ENCODE measurements around the gene GLT6D1. TPM values are rescaled to one million over a fixed set of nuclear protein-coding genes. Genes with fewer than 3 reads are reported as not detected.

The GLT6D1 gene
- total and polyA plus RNA-seq, 2 donors (not counting 3 experiments of a cell fraction or from before 2014, with no cell fraction given): not detected

DNA sequence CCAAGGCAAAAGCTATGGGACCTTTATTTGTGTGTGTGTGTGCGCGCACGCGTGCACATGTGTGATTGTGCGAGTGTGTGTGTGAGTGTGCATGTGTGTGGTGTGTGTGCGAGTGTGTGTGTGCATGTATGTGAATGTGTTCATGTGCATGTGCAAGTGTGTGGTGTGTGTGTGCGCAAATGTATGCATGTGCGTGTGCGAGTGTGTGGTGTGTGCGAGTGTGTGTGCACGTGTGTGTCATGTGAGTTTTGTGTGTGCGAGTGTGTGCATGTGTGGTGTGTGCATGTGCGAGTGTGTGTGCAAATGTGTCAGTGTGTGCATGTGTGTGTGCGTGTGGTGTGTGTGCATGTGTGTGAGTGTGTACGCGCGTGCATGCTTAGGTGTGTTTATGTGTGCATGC, 11.1 kb upstream of the GLT6D1 start:
- Histone ChIP-seq H2AFZ (ENCODE audit: low read depth, low read length) (no peak overlapping the region), H3K36me3 (ENCODE audit: control insufficient read depth in 2 of 2, extremely low read depth in 1 of 2, insufficient read depth in 2 of 2, low read length in 2 of 2) (no peaks in the 10 kb centered on the region), H3K9ac (replicated peaks; ENCODE audit: extremely low read depth, insufficient read depth, low read length) (no peak overlapping the region), H4K20me1 (replicated peaks; ENCODE audit: control insufficient read depth, extremely low read depth, insufficient read depth, low read length) (no peaks in the 10 kb centered on the region), H3K27me3 (ENCODE audit: control insufficient read depth in 2 of 2, insufficient read depth in 2 of 2, low read length in 2 of 2) (no peaks in the 10 kb centered on the region), H3K4me1 (ENCODE audit: control insufficient read depth, extremely low read depth, insufficient read depth, low read length) (no peaks in the 10 kb centered on the region), H3K9me3 (replicated peaks; ENCODE audit: control insufficient read depth, insufficient read depth, low read length) (no peaks in the 10 kb centered on the region), H3K27ac (ENCODE audit: insufficient read depth, low read depth, low read length) (no peak overlapping the region), H3K4me2 (ENCODE audit: insufficient read depth, low read length) (no peak overlapping the region), H3K4me3 (replicated peaks in 1 of 3; ENCODE audit: insufficient read depth in 1 of 3, low read depth in 1 of 3, low read length in 3 of 3) (no peak overlapping the region), H3K79me2 (ENCODE audit: control insufficient read depth, insufficient read depth, low read length) (no peaks in the 10 kb centered on the region), H3K9me1 (replicated peaks; ENCODE audit: control insufficient read depth, extremely low read depth, insufficient read depth, low read length) (no peaks in the 10 kb centered on the region)
- no peak for FAIRE-seq
- CTCF ChIA-PET: interaction anchor here (0.9 kb wide), 1 partner anchor 34 kb away, joined by 3 read pairs; no protein-coding TSS in a partner anchor
- TF ChIP-seq, protein P1, sequence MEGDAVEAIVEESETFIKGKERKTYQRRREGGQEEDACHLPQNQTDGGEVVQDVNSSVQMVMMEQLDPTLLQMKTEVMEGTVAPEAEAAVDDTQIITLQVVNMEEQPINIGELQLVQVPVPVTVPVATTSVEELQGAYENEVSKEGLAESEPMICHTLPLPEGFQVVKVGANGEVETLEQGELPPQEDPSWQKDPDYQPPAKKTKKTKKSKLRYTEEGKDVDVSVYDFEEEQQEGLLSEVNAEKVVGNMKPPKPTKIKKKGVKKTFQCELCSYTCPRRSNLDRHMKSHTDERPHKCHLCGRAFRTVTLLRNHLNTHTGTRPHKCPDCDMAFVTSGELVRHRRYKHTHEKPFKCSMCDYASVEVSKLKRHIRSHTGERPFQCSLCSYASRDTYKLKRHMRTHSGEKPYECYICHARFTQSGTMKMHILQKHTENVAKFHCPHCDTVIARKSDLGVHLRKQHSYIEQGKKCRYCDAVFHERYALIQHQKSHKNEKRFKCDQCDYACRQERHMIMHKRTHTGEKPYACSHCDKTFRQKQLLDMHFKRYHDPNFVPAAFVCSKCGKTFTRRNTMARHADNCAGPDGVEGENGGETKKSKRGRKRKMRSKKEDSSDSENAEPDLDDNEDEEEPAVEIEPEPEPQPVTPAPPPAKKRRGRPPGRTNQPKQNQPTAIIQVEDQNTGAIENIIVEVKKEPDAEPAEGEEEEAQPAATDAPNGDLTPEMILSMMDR (IDR thresholded peaks at IDR 0.05; ENCODE audit: extremely low read depth in 1 of 2, insufficient read depth in 1 of 2, low read depth in 1 of 2, low read length in 2 of 2): no peak
- no peak for DNase-seq (ENCODE audit: low read depth, low spot score)
- intact Hi-C loops (cut with micrococcal nuclease): no loop called here
- POLR2A ChIA-PET: no interaction called here
- BruUV-seq (replicated peaks): no TSS peak
- dilution Hi-C loops (cut with MboI; ENCODE audit: extremely low pct_ligation_motif_present, low sequenced_read_pairs): no loop called here

DNA sequence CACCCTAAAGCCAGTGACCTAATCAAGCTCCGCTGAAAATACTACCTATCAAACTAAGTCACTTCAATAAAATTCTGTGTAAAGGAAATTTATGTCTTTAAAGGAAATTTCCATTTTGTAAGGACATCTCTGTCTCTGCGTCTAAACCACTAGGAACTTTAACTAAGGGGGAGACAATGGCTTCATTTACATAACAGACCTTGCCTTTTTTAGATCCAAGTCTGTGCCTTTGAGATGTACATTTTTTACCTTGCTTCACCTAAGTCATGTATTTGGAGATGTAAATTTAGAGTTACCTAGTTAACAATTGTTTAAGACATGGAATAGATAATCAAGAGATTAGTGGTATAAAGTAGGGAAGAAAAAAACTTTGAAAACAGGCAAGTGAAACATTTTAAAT, 10.2 kb upstream of the GLT6D1 start:
- Histone ChIP-seq H3K4me2 (ENCODE audit: insufficient read depth, low read length) (no peak overlapping the region), H3K9ac (replicated peaks; ENCODE audit: extremely low read depth, insufficient read depth, low read length) (no peak overlapping the region), H3K36me3 (ENCODE audit: control insufficient read depth in 2 of 2, extremely low read depth in 1 of 2, insufficient read depth in 2 of 2, low read length in 2 of 2) (no peaks in the 10 kb centered on the region), H3K27me3 (ENCODE audit: control insufficient read depth in 2 of 2, insufficient read depth in 2 of 2, low read length in 2 of 2) (no peaks in the 10 kb centered on the region), H3K79me2 (ENCODE audit: control insufficient read depth, insufficient read depth, low read length) (no peaks in the 10 kb centered on the region), H3K4me1 (ENCODE audit: control insufficient read depth, extremely low read depth, insufficient read depth, low read length) (no peaks in the 10 kb centered on the region), H2AFZ (ENCODE audit: low read depth, low read length) (no peak overlapping the region), H3K4me3 (replicated peaks in 1 of 3; ENCODE audit: insufficient read depth in 1 of 3, low read depth in 1 of 3, low read length in 3 of 3) (no peak overlapping the region), H3K9me1 (replicated peaks; ENCODE audit: control insufficient read depth, extremely low read depth, insufficient read depth, low read length) (no peaks in the 10 kb centered on the region), H3K9me3 (replicated peaks; ENCODE audit: control insufficient read depth, insufficient read depth, low read length) (no peaks in the 10 kb centered on the region), H3K27ac (ENCODE audit: insufficient read depth, low read depth, low read length) (no peak overlapping the region), H4K20me1 (replicated peaks; ENCODE audit: control insufficient read depth, extremely low read depth, insufficient read depth, low read length) (no peaks in the 10 kb centered on the region)
- TF ChIP-seq JUN (IDR thresholded peaks at IDR 0.05; ENCODE audit: borderline replicate concordance, insufficient read depth, insufficient read length, low read depth) (no peak), GATA2 (IDR thresholded peaks at IDR 0.05; ENCODE audit: insufficient read depth, insufficient read length, low read depth, low read length) (no peak), EZH2 (IDR thresholded peaks at IDR 0.05; ENCODE audit: borderline replicate concordance, low read depth, low read length, severe bottlenecking) (no peak), MYC (IDR thresholded peaks at IDR 0.05; ENCODE audit: low read depth, low read length) (no peak), POLR2AphosphoS5 (IDR thresholded peaks at IDR 0.05; ENCODE audit: insufficient read depth, low read depth, low read length) (no peak), POLR2A (IDR thresholded peaks at IDR 0.05; ENCODE audit: low read depth, low read length) (no peak), FOS (IDR thresholded peaks at IDR 0.05; ENCODE audit: borderline replicate concordance, insufficient read depth, low read length) (no peak)
- TF ChIP-seq, protein P1 (IDR thresholded peaks at IDR 0.05; ENCODE audit: extremely low read depth in 1 of 2, insufficient read depth in 1 of 2, low read depth in 1 of 2, low read length in 2 of 2): no peak
- TF ChIP-seq, protein P2, sequence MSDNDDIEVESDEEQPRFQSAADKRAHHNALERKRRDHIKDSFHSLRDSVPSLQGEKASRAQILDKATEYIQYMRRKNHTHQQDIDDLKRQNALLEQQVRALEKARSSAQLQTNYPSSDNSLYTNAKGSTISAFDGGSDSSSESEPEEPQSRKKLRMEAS (IDR thresholded peaks at IDR 0.05; ENCODE audit: insufficient read depth, insufficient read length): no peak
- dilution Hi-C loops (cut with MboI; ENCODE audit: extremely low pct_ligation_motif_present, low sequenced_read_pairs) (no loop called here), intact Hi-C loops (cut with micrococcal nuclease) (no loop called here)
- ChIA-PET POLR2A (no interaction called here), CTCF (interaction anchor here (0.9 kb wide), 1 partner anchor 33 kb away, joined by 3 read pairs; no protein-coding TSS in a partner anchor)
- FAIRE-seq: no peak
- BruUV-seq (replicated peaks): no TSS peak
- no peak for DNase-seq (ENCODE audit: low read depth, low spot score)
